ENCODE results near the gene COX7A2L. TPM values are rescaled to one million over a fixed set of nuclear protein-coding genes. Genes with fewer than 3 reads are reported as not detected.

COX7A2L gene
- polyA plus RNA-seq, 1 of the 3 experiments (the other 2 are of a cell fraction) = 77.6 TPM

DNA sequence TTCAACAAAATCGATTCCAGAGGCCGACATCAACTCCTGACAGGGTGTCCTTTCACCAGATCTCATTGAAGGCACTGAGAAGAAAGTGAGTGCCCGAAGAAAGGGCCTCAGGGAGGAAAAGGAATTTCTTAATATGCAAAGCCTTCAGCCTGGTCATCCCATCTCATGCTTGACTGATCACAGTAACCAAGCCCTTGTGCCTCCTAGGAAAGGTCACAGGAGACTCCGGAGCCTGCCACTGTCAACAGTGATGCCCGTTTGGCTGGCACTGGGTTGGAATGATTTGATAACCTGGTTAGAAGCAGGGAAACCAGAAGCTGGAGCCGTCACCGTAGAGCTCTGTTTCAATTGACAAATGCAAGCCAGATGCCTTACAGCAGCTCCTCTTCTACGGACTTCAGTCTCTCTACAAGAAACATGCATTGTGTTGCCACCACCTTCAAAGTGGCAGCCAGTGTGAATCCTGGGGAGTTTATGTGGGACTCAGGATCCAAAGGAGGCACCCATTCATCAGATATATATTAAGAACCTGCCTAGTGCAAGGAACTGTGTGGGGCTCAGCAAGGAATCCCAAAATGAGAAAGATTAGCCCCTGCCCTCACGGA is 24.6 kb downstream of the COX7A2L start:
- Histone ChIP-seq H3K4me3 (ENCODE audit: low read depth in 2 of 2, low read length in 1 of 2) (no peak overlapping the region), H3K4me2 (no peak overlapping the region), H3K36me3 (replicated peaks in 1 of 2; ENCODE audit: control insufficient read depth in 1 of 2, insufficient read depth in 2 of 2, low read length in 1 of 2) (peaks cover 49 to 55% of the 10 kb centered on the region in 2 experiments), H3K4me1 (ENCODE audit: control insufficient read depth in 1 of 2, insufficient read depth in 2 of 2, low read depth in 1 of 2, low read length in 1 of 2) (peaks cover 1 to 3% of the 10 kb centered on the region in 2 experiments; a peak in 2 of 4 replicates), H3K9me3 (no peaks in the 10 kb centered on the region), H3K27me3 (ENCODE audit: insufficient read depth) (no peaks in the 10 kb centered on the region), H2AFZ (ENCODE audit: low read depth) (no peak overlapping the region), H3F3A (replicated peaks; ENCODE audit: insufficient read depth) (no peaks in the 10 kb centered on the region), H3K79me2 (ENCODE audit: insufficient read depth) (peaks cover 31% of the 10 kb centered on the region), H3K27ac (ENCODE audit: low read depth in 2 of 2, low read length in 1 of 2) (no peak overlapping the region), H4K20me1 (ENCODE audit: insufficient read depth) (no peaks in the 10 kb centered on the region), H3K9ac (no peak overlapping the region), H3K9me2 (no peaks in the 10 kb centered on the region)
- ChIA-PET POLR2A (no interaction called here), CTCF (interaction anchor here (1.0 to 1.1 kb wide), 2 partner anchors 240 to 467 kb away, joined by 3 to 4 read pairs; no protein-coding TSS in a partner anchor)
- WGBS (ENCODE audit: low lambda C conversion rate) = 92% methylated on average over 9 of the region's 9 CpGs
- TF ChIP-seq, protein P1, sequence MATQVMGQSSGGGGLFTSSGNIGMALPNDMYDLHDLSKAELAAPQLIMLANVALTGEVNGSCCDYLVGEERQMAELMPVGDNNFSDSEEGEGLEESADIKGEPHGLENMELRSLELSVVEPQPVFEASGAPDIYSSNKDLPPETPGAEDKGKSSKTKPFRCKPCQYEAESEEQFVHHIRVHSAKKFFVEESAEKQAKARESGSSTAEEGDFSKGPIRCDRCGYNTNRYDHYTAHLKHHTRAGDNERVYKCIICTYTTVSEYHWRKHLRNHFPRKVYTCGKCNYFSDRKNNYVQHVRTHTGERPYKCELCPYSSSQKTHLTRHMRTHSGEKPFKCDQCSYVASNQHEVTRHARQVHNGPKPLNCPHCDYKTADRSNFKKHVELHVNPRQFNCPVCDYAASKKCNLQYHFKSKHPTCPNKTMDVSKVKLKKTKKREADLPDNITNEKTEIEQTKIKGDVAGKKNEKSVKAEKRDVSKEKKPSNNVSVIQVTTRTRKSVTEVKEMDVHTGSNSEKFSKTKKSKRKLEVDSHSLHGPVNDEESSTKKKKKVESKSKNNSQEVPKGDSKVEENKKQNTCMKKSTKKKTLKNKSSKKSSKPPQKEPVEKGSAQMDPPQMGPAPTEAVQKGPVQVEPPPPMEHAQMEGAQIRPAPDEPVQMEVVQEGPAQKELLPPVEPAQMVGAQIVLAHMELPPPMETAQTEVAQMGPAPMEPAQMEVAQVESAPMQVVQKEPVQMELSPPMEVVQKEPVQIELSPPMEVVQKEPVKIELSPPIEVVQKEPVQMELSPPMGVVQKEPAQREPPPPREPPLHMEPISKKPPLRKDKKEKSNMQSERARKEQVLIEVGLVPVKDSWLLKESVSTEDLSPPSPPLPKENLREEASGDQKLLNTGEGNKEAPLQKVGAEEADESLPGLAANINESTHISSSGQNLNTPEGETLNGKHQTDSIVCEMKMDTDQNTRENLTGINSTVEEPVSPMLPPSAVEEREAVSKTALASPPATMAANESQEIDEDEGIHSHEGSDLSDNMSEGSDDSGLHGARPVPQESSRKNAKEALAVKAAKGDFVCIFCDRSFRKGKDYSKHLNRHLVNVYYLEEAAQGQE (IDR thresholded peaks at IDR 0.05; ENCODE audit: low read depth, low read length) = no peak
- TF ChIP-seq FOXJ3 (CRISPR knock-in tag; IDR thresholded peaks at IDR 0.05) (no peak), NRF1 (IDR thresholded peaks at IDR 0.05; ENCODE audit: low read depth, low read length) (no peak), MEF2A (IDR thresholded peaks at IDR 0.05; ENCODE audit: borderline replicate concordance, low read depth) (no peak), GABPA (IDR thresholded peaks at IDR 0.05; ENCODE audit: low read depth) (no peak), NFIC (IDR thresholded peaks at IDR 0.05; ENCODE audit: borderline replicate concordance) (no peak), RAD21 (IDR thresholded peaks at IDR 0.05; ENCODE audit: low read length) (no peak), FOXM1 (IDR thresholded peaks at IDR 0.05; ENCODE audit: low read depth) (no peak), EP300 (IDR thresholded peaks at IDR 0.05; ENCODE audit: borderline replicate concordance in 1 of 2, low read depth in 1 of 2, low read length in 1 of 2) (no peak), SMC3 (IDR thresholded peaks at IDR 0.05; ENCODE audit: low read depth, low read length) (no peak), POLR2AphosphoS5 (IDR thresholded peaks at IDR 0.05; ENCODE audit: low read depth, low read length) (no peak; the same call in 1 of the 2 replicates), GATA2 (CRISPR knock-in tag; IDR thresholded peaks at IDR 0.05) (no peak), JUND (IDR thresholded peaks at IDR 0.05) (no peak), TAF1 (IDR thresholded peaks at IDR 0.05; ENCODE audit: borderline replicate concordance, low read depth, low read length) (no peak), RXRA (IDR thresholded peaks at IDR 0.05; ENCODE audit: borderline replicate concordance, low read depth) (no peak)
- TF ChIP-seq, protein P2, sequence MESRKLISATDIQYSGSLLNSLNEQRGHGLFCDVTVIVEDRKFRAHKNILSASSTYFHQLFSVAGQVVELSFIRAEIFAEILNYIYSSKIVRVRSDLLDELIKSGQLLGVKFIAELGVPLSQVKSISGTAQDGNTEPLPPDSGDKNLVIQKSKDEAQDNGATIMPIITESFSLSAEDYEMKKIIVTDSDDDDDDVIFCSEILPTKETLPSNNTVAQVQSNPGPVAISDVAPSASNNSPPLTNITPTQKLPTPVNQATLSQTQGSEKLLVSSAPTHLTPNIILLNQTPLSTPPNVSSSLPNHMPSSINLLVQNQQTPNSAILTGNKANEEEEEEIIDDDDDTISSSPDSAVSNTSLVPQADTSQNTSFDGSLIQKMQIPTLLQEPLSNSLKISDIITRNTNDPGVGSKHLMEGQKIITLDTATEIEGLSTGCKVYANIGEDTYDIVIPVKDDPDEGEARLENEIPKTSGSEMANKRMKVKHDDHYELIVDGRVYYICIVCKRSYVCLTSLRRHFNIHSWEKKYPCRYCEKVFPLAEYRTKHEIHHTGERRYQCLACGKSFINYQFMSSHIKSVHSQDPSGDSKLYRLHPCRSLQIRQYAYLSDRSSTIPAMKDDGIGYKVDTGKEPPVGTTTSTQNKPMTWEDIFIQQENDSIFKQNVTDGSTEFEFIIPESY (IDR thresholded peaks at IDR 0.05; ENCODE audit: borderline replicate concordance, low read depth) = no peak
- TF ChIP-seq, protein P3, sequence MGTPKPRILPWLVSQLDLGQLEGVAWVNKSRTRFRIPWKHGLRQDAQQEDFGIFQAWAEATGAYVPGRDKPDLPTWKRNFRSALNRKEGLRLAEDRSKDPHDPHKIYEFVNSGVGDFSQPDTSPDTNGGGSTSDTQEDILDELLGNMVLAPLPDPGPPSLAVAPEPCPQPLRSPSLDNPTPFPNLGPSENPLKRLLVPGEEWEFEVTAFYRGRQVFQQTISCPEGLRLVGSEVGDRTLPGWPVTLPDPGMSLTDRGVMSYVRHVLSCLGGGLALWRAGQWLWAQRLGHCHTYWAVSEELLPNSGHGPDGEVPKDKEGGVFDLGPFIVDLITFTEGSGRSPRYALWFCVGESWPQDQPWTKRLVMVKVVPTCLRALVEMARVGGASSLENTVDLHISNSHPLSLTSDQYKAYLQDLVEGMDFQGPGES (IDR thresholded peaks at IDR 0.05; ENCODE audit: low read depth, low read length) = no peak
- TF ChIP-seq, protein P4, sequence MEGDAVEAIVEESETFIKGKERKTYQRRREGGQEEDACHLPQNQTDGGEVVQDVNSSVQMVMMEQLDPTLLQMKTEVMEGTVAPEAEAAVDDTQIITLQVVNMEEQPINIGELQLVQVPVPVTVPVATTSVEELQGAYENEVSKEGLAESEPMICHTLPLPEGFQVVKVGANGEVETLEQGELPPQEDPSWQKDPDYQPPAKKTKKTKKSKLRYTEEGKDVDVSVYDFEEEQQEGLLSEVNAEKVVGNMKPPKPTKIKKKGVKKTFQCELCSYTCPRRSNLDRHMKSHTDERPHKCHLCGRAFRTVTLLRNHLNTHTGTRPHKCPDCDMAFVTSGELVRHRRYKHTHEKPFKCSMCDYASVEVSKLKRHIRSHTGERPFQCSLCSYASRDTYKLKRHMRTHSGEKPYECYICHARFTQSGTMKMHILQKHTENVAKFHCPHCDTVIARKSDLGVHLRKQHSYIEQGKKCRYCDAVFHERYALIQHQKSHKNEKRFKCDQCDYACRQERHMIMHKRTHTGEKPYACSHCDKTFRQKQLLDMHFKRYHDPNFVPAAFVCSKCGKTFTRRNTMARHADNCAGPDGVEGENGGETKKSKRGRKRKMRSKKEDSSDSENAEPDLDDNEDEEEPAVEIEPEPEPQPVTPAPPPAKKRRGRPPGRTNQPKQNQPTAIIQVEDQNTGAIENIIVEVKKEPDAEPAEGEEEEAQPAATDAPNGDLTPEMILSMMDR (IDR thresholded peaks at IDR 0.05) = no peak
- TF ChIP-seq, protein P5, sequence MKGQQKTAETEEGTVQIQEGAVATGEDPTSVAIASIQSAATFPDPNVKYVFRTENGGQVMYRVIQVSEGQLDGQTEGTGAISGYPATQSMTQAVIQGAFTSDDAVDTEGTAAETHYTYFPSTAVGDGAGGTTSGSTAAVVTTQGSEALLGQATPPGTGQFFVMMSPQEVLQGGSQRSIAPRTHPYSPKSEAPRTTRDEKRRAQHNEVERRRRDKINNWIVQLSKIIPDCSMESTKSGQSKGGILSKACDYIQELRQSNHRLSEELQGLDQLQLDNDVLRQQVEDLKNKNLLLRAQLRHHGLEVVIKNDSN (IDR thresholded peaks at IDR 0.05; ENCODE audit: borderline replicate concordance, low read depth) = no peak
- DNase-seq = no peak
